Loucy (cell line): ENCODE data around the gene CATSPERD.

Source experiments
- H2AFZ ChIP-seq: fragments of 200-600 bp; sonication (generic); 2 replicates; pipeline ENCODE4 v1.6.0; 2016; ENCODE audit warnings: antibody characterized with exemption, mild to moderate bottlenecking, low read length, moderate library complexity
- H3F3A ChIP-seq: fragments of 200-600 bp; 2 replicates; pipeline ENCODE4 v1.6.0; 2016; ENCODE audit warnings: antibody characterized with exemption, low read depth, mild to moderate bottlenecking
- H3K27me3 ChIP-seq: fragments of 200-600 bp; sonication (generic); 2 replicates; pipeline ENCODE4 v1.6.1; 2014; ENCODE audit warnings: low read length, mild to moderate bottlenecking; ENCODE audit not compliant: insufficient read depth, poor library complexity, severe bottlenecking
- H3K36me3 ChIP-seq: fragments of 200-600 bp; sonication (generic); 2 replicates; pipeline ENCODE4 v1.6.1; 2016; ENCODE audit warnings: low read length; ENCODE audit not compliant: insufficient read depth
- H3K4me1 ChIP-seq: fragments of 200-600 bp; sonication (generic); 2 replicates; pipeline ENCODE4 v1.5.1; 2014; ENCODE audit warnings: low read length, mild to moderate bottlenecking; ENCODE audit not compliant: insufficient read depth, poor library complexity, severe bottlenecking
- H3K4me2 ChIP-seq: fragments of 200-600 bp; sonication (generic); 2 replicates; pipeline ENCODE4 v1.6.0; 2014; ENCODE audit warnings: antibody characterized with exemption, low read length, low read depth, mild to moderate bottlenecking; ENCODE audit not compliant: poor library complexity, severe bottlenecking
- H3K4me3 ChIP-seq: fragments of 200-600 bp; sonication (generic); 2 replicates; pipeline ENCODE4 v1.5.1; 2014; ENCODE audit warnings: low read length, mild to moderate bottlenecking, mixed read lengths; ENCODE audit not compliant: poor library complexity, severe bottlenecking
- H3K79me2 ChIP-seq: fragments of 200-600 bp; sonication (generic); 2 replicates; pipeline ENCODE4 v1.6.1; 2014; ENCODE audit warnings: low read length; ENCODE audit not compliant: insufficient read depth
- H3K9ac ChIP-seq: fragments of 200-600 bp; sonication (generic); 2 replicates; pipeline ENCODE4 v1.6.0; 2014; ENCODE audit warnings: mild to moderate bottlenecking, low read depth, low read length, moderate library complexity; ENCODE audit not compliant: poor library complexity, severe bottlenecking
- H3K9me2 ChIP-seq: fragments of 200-600 bp; sonication (generic); replicated peaks from 2 replicates; pipeline ENCODE4 v1.6.1; 2016; ENCODE audit warnings: low read depth, low read length, mixed read lengths
- H3K9me3 ChIP-seq: fragments of 200-600 bp; sonication (generic); 2 replicates; pipeline ENCODE4 v1.6.1; 2014; ENCODE audit warnings: mild to moderate bottlenecking, antibody characterized with exemption, low read length, low read depth; ENCODE audit not compliant: insufficient read depth
- H4K20me1 ChIP-seq: fragments of 200-600 bp; sonication (generic); 2 replicates; pipeline ENCODE4 v1.6.0; 2014; ENCODE audit warnings: antibody characterized with exemption, low read length, mild to moderate bottlenecking; ENCODE audit not compliant: insufficient read depth, poor library complexity, severe bottlenecking
- EZH2phosphoT487 ChIP-seq: fragments of 200-600 bp; IDR thresholded peaks from 2 replicates; pipeline ENCODE4 v1.6.1; 2018; ENCODE audit warnings: antibody characterized with exemption, mild to moderate bottlenecking, moderate library complexity, borderline replicate concordance
- TF ChIP-seq, protein P1 (sequence below): fragments of 200-600 bp; sonication (generic); conservative IDR thresholded peaks from 2 replicates; pipeline ENCODE4 v1.5.1; 2014; ENCODE audit warnings: mild to moderate bottlenecking, antibody characterized with exemption, low read length

CATSPERD gene

DNA sequence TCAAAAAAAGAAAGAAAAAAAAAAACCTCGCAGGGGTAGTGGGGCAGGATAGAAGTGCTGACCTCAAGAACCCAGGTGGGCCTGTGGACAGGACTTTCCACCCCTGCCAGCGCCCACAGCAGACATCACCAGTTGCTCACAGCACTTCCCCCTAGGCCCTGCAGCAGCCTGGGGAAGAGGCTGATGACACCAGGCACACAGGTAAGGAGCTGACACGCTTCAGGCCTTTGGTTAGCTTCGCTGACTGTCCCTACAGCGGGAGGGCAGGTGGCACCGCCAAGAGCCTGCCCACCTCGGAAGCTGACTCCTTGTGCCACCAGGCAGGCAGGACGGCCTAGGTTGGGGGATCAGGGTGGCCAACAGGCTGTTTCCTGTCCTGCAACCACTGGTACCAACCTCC, 9.4 kb upstream of the CATSPERD start:
- H3K36me3 ChIP-seq: peaks cover 66% of the 10 kb centered on the region; the same call in 1 of the 2 replicates
- TF ChIP-seq, protein P1, sequence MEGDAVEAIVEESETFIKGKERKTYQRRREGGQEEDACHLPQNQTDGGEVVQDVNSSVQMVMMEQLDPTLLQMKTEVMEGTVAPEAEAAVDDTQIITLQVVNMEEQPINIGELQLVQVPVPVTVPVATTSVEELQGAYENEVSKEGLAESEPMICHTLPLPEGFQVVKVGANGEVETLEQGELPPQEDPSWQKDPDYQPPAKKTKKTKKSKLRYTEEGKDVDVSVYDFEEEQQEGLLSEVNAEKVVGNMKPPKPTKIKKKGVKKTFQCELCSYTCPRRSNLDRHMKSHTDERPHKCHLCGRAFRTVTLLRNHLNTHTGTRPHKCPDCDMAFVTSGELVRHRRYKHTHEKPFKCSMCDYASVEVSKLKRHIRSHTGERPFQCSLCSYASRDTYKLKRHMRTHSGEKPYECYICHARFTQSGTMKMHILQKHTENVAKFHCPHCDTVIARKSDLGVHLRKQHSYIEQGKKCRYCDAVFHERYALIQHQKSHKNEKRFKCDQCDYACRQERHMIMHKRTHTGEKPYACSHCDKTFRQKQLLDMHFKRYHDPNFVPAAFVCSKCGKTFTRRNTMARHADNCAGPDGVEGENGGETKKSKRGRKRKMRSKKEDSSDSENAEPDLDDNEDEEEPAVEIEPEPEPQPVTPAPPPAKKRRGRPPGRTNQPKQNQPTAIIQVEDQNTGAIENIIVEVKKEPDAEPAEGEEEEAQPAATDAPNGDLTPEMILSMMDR: no peak
- no peak for TF ChIP-seq EZH2phosphoT487
- no peak overlapping the region for H2AFZ ChIP-seq

DNA sequence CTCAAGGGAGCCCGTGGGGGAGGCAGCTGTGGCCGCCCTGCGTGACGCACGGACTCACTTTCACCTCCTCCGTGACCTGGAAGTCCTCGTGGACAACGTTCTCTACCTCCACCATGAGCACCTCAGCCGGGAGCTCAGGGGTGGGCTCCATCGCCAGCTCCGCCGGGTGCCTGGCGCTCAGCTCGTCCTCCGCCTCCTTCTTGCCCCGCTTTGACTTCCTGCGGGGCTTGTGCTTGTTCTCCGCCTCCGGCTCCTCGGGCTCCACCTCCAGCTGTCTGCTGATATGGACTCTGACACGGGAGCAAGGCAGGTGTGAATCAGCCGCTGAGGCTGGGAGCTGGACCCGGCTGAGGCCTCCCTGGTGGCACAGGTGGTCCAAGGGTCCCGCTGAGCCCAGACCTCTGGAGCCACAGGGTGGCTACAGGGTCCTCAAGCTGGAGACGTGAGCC, 8.7 kb upstream of the CATSPERD start:
- H3K4me2 ChIP-seq: no peak overlapping the region
- no peaks in the 10 kb centered on the region for H3K9me3 ChIP-seq
- H2AFZ ChIP-seq: no peak overlapping the region
- H3K9ac ChIP-seq: no peak overlapping the region
- peaks cover 3% of the 10 kb centered on the region for H3K4me1 ChIP-seq
- H3K36me3 ChIP-seq: peaks cover 60% of the 10 kb centered on the region; the same call in 1 of the 2 replicates
- H3K9me2 ChIP-seq: no peaks in the 10 kb centered on the region
- peaks cover 29% of the 10 kb centered on the region for H3K79me2 ChIP-seq
- TF ChIP-seq EZH2phosphoT487: no peak
- TF ChIP-seq, protein P1: no peak
- peaks cover 16% of the 10 kb centered on the region for H4K20me1 ChIP-seq
- no peaks in the 10 kb centered on the region for H3F3A ChIP-seq
- H3K4me3 ChIP-seq: no peak overlapping the region
- H3K27me3 ChIP-seq: no peaks in the 10 kb centered on the region

More for the DNA sequence above, 9.4 kb upstream of the CATSPERD start:
- no peaks in the 10 kb centered on the region for H3F3A ChIP-seq
- peaks cover 22% of the 10 kb centered on the region; the same call in 1 of the 2 replicates for H3K79me2 ChIP-seq
- no peaks in the 10 kb centered on the region for H3K27me3 ChIP-seq
- H3K4me3 ChIP-seq: no peak overlapping the region
- no peak overlapping the region for H3K4me2 ChIP-seq
- H4K20me1 ChIP-seq: peaks cover 11% of the 10 kb centered on the region
- H3K9me2 ChIP-seq: no peaks in the 10 kb centered on the region
- H3K4me1 ChIP-seq: no peaks in the 10 kb centered on the region
- H3K9ac ChIP-seq: no peak overlapping the region
- H3K9me3 ChIP-seq: no peaks in the 10 kb centered on the region

DNA sequence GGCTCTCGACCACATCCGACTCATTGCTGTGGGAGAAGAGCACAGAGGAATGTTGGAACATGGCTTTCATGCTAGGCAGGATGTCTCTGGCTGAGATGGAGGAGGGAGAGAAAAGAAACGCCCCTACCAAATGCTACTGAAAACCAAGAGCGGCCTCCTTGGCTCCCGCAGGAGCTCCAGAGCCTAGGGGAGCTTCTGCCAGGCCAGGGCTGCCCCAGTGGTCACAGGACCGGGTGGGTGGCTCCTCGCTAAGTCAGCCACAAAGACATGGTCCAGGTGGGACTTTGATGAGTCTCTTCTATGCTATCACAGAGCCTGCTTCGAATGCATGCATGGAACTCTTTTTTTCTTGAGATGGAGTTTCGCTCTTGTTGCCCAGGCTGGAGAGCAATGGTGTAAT, 7.2 kb upstream of the CATSPERD start:
- TF ChIP-seq, protein P1: no peak
- no peak for TF ChIP-seq EZH2phosphoT487
- peaks cover 15% of the 10 kb centered on the region for H3K4me1 ChIP-seq
- H3K27me3 ChIP-seq: no peaks in the 10 kb centered on the region
- H3K36me3 ChIP-seq: peaks cover 45% of the 10 kb centered on the region; the same call in 1 of the 2 replicates
- H3K9me2 ChIP-seq: no peaks in the 10 kb centered on the region
- H4K20me1 ChIP-seq: peaks cover 31% of the 10 kb centered on the region
- H3K4me2 ChIP-seq: no peak overlapping the region
- no peak overlapping the region for H3K9ac ChIP-seq
- no peaks in the 10 kb centered on the region for H3K9me3 ChIP-seq
- H3F3A ChIP-seq: no peaks in the 10 kb centered on the region
- peaks cover 44% of the 10 kb centered on the region for H3K79me2 ChIP-seq
- no peak overlapping the region for H3K4me3 ChIP-seq
- no peak overlapping the region for H2AFZ ChIP-seq
